MM.1S (cell line): Measurements from ENCODE around the gene RTRAF.

Experiments
- CTCF ChIP-seq: fragments of 300-600 bp; sonication (generic); IDR thresholded peaks from 2 replicates; pipeline ENCODE4 v1.5.1; 2016; ENCODE audit warnings: antibody characterized with exemption, low read length, mixed read lengths
- EZH2phosphoT487 ChIP-seq: fragments of 300-600 bp; sonication (generic); IDR thresholded peaks from 2 replicates; pipeline ENCODE4 v1.6.1; 2018; ENCODE audit warnings: antibody characterized with exemption, low read length

GRCh38 chr14:52003324-52003723 is 14.0 kb downstream of the RTRAF start:
- TF ChIP-seq CTCF (no peak), EZH2phosphoT487 (no peak)
